AG09309 (cell line): ENCODE data around the gene HAUS1.
"Not testable (repeated sequence)": the region's sequence is repeated elsewhere in the genome, so short reads cannot be mapped to it uniquely, and the experiment has no call there.

Experiments
- DNase-seq: peaks from one replicate; pipeline ENCODE4 v3.0.0-alpha.2; 2010; ENCODE audit warnings: low read depth
- H3K4me3 ChIP-seq: 2 replicates; pipeline ENCODE4 v1.5.1; 2011; ENCODE audit warnings: mild to moderate bottlenecking, low read depth, low read length, moderate library complexity; ENCODE audit not compliant: control insufficient read depth
- TF ChIP-seq, protein P1 (sequence below): IDR thresholded peaks from 2 replicates; pipeline ENCODE4 v1.5.1; 2011; ENCODE audit warnings: mild to moderate bottlenecking, low read depth, low read length, inconsistent platforms; ENCODE audit not compliant: insufficient read depth, control insufficient read depth; ENCODE audit errors: missing control alignments

The HAUS1 gene

GRCh38 chr18:46099463-46099862, 4.7 kb upstream of the HAUS1 start:
- DNase-seq, result no peak
- TF ChIP-seq, protein P1, sequence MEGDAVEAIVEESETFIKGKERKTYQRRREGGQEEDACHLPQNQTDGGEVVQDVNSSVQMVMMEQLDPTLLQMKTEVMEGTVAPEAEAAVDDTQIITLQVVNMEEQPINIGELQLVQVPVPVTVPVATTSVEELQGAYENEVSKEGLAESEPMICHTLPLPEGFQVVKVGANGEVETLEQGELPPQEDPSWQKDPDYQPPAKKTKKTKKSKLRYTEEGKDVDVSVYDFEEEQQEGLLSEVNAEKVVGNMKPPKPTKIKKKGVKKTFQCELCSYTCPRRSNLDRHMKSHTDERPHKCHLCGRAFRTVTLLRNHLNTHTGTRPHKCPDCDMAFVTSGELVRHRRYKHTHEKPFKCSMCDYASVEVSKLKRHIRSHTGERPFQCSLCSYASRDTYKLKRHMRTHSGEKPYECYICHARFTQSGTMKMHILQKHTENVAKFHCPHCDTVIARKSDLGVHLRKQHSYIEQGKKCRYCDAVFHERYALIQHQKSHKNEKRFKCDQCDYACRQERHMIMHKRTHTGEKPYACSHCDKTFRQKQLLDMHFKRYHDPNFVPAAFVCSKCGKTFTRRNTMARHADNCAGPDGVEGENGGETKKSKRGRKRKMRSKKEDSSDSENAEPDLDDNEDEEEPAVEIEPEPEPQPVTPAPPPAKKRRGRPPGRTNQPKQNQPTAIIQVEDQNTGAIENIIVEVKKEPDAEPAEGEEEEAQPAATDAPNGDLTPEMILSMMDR, result no peak

GRCh38 chr18:46109386-46109785, 5.2 kb downstream of the HAUS1 start:
- TF ChIP-seq, protein P1, result no peak
- DNase-seq, result no peak
- H3K4me3 ChIP-seq, result no peak overlapping the region

More at GRCh38 chr18:46099463-46099862, 4.7 kb upstream of the HAUS1 start:
- H3K4me3 ChIP-seq, result no peak overlapping the region

DNA sequence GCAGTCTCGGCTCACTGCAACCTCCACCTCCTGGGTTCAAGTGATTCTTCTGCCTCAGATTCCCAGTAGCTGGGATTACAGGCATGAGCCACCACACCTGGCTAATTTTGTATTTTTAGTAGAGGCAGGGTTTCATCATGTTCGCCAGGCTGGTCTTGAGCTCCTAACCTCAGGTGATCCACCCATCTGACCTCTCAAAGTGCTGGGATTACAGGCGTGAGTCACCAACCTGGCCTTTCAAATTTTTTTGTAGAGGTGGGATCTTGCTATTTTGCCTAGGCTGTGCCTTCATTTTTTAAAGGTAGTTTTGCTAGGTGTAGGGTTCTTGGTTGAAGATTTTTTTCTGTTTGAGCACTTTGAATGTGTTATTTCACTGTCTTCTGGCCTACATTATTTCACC, 6.2 kb downstream of the HAUS1 start:
- TF ChIP-seq, protein P1, result no peak
- H3K4me3 ChIP-seq, result no peak overlapping the region
- no peak for DNase-seq

DNA sequence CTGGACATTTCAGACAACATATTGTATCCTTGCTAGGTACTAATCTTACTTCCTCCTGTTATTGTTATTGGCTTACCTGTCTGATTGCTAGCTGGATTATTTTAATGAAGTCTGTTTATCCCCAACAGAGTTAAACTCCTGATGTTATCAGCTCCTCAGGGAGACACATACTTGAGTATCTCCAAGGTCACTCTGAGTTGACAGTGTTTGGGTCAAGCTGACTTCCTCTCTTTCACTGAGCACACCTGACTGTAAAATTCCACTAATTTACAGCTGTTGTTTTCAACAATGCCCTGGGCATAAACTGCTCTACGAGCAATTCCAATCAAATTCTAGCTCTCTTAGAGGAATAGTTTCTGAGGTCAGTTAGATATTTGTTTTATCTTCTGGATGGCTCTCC, 9.6 kb downstream of the HAUS1 start:
- TF ChIP-seq, protein P1, result no peak
- no peak overlapping the region for H3K4me3 ChIP-seq
- no peak for DNase-seq

GRCh38 chr18:46126625-46127024, 22.4 kb downstream of the HAUS1 start:
- H3K4me3 ChIP-seq, DNase-seq: not testable (repeated sequence)

GRCh38 chr18:46130061-46130460, 25.9 kb downstream of the HAUS1 start:
- TF ChIP-seq, protein P1, result no peak
- no peak for DNase-seq
- no peak overlapping the region for H3K4me3 ChIP-seq

- H3K4me3 ChIP-seq, DNase-seq: not testable (repeated sequence)
Measured at GRCh38 chr18:46130549-46130948, 26.4 kb downstream of the HAUS1 start.

DNA sequence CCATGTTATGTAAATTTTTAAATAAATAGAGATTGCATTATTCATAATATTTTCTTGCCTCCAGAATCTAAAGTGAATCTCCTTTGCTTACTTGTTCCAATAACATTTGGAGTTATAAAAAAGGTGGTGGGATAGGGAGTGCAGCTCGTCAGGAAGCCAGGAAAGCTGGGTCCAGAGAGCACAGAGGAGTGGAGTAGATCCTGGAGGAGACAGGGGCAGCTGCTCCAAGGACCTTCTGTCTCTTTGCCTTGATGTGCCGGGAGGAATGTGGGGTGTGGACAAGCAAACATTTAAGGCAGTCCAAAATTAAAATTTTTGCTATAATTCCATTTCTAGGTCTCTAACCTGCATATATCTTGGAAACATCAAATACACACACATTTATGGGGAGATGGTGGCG, 29.3 kb downstream of the HAUS1 start:
- no peak overlapping the region for H3K4me3 ChIP-seq
- TF ChIP-seq, protein P1, result no peak
- no peak for DNase-seq
